IgD-negative memory B cell (primary cell): ENCODE measurements around the gene NINJ2. TPM values are rescaled to one million over a fixed set of nuclear protein-coding genes. Genes with fewer than 3 reads are reported as not detected.

Experiments used
- H3K27ac Mint-ChIP-seq, 3 donors: one replicate each; pipeline ENCODE4 v1.8.0; 2020 to 2022; ENCODE audit warnings: mild to moderate bottlenecking in 3 of 3, mixed read lengths in 3 of 3, moderate library complexity in 1 of 3
- H3K27me3 Mint-ChIP-seq: one replicate; pipeline ENCODE4 v1.8.0; 2021; ENCODE audit warnings: mixed read lengths
- H3K36me3 Mint-ChIP-seq: one replicate; pipeline ENCODE4 v1.8.0; 2020; ENCODE audit warnings: mild to moderate bottlenecking, mixed read lengths
- H3K4me1 Mint-ChIP-seq, 3 donors: one replicate each; pipeline ENCODE4 v1.8.0; 2020 to 2022; ENCODE audit warnings: mixed read lengths in 3 of 3, mild to moderate bottlenecking in 1 of 3
- H3K4me3 Mint-ChIP-seq, 4 donors: one replicate each; pipeline ENCODE4 v1.8.0; 2020 to 2022; ENCODE audit warnings: mild to moderate bottlenecking in 4 of 4, mixed read lengths in 4 of 4, moderate library complexity in 3 of 4
- H3K9me3 Mint-ChIP-seq, 3 donors: one replicate each; pipeline ENCODE4 v1.8.0; 2020 to 2021; ENCODE audit warnings: mixed read lengths in 3 of 3, mild to moderate bottlenecking in 1 of 3
- polyA plus RNA-seq: library from polyadenylated mRNA; unstranded; fragments of 300-500 nt; fragmentation: Illumina TruSeq; gene quantifications from one replicate; pipeline ENCODE4 v1.2.3, GENCODE V29; 2021

Gene NINJ2
- polyA plus RNA-seq, 1 donor from 2014 or later, result 15.8 TPM

DNA sequence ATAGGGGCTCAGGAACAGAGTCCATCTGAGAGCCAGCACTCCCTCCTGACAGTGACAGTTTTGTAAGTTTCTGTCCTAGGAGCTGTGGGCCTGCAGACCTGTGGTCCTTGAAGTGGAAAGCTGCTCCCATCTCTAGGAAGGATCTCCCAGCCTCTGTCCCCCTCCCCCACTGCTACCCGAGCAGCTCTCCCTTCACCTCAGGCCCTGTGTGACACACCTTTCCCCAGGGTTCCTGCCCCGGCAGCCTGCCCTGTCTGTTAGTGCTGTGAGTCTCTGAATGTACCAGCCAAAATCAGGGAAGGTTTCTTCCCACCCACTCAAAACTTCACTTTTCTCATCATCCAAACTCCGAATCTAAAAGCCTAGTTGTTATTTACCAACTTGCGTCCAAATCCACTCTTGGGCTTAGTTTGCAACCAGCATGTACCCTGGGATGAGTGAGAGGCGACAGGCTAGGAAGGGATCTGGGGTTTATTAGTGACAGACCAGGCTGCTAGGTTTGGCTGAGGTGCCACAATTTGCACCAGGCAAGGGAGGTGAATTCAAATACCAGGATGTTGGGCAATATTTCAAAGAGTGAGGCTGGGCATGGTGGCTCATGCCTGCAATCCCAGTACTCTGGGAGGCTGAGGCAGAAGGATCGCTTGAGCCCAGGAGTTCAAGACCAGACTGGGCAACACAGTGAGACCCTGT lies 39.9 kb downstream of the NINJ2 start:
- Mint-ChIP-seq H3K27ac (peak overlapping the region in 1 of 3 donors; percentile 80), H3K4me3 (no peak overlapping the region)

GRCh38 chr12:622416-622815 lies 40.8 kb downstream of the NINJ2 start:
- no peaks in the 10 kb centered on the region for H3K27me3 Mint-ChIP-seq
- H3K4me3 Mint-ChIP-seq, result peak overlapping the region in 1 of 4 donors; percentile 18
- peaks cover 2% of the 10 kb centered on the region for H3K36me3 Mint-ChIP-seq
- peak overlapping the region in 1 of 3 donors; percentile 80 for H3K27ac Mint-ChIP-seq
- H3K4me1 Mint-ChIP-seq, result peaks cover 1 to 15% (median 4%) of the 10 kb centered on the region in 3 donors
- H3K9me3 Mint-ChIP-seq, result no peaks in the 10 kb centered on the region

More for the DNA sequence above, 39.9 kb downstream of the NINJ2 start:
- H3K27me3 Mint-ChIP-seq, result no peaks in the 10 kb centered on the region
- peaks cover 5 to 16% (median 6%) of the 10 kb centered on the region in 3 donors for H3K4me1 Mint-ChIP-seq
- H3K36me3 Mint-ChIP-seq, result peaks cover 2% of the 10 kb centered on the region
- H3K9me3 Mint-ChIP-seq, result no peaks in the 10 kb centered on the region

GRCh38 chr12:619346-619745 lies 43.9 kb downstream of the NINJ2 start:
- Mint-ChIP-seq H3K36me3 (peaks cover 2% of the 10 kb centered on the region), H3K9me3 (no peaks in the 10 kb centered on the region), H3K27me3 (no peaks in the 10 kb centered on the region), H3K27ac (no peak overlapping the region), H3K4me1 (peaks cover 1 to 7% (median 4%) of the 10 kb centered on the region in 3 donors), H3K4me3 (no peak overlapping the region)

DNA sequence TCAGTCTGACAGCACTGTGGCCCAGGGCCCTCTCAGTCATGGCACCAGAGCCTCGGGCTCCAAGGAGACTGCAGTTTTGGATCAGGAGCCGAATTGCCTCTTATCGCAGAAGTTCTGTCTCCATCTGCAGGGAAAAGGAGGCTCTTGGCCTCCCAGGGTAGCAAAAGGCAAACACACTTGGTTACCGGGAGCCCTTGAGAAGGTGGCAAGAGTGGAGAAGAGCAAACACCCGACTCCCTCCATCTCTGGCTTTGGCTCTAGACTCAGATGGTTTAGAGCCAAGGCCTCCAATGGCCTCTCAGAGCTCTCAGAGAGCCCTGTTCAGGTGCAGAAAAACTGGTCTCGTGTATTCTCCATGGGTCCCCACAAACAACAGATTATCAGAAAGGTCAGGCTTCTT lies 44.6 kb downstream of the NINJ2 start:
- Mint-ChIP-seq H3K4me3 (no peak overlapping the region), H3K4me1 (peaks cover 4 to 6% (median 5%) of the 10 kb centered on the region in 3 donors), H3K27ac (no peak overlapping the region), H3K9me3 (no peaks in the 10 kb centered on the region), H3K36me3 (peaks cover 2% of the 10 kb centered on the region), H3K27me3 (no peaks in the 10 kb centered on the region)

- Mint-ChIP-seq H3K27ac (peak overlapping the region in 1 of 3 donors; percentile 43), H3K9me3 (no peaks in the 10 kb centered on the region), H3K36me3 (peaks cover under 1% of the 10 kb centered on the region), H3K4me3 (no peak overlapping the region), H3K4me1 (peaks cover 2 to 5% (median 3%) of the 10 kb centered on the region in 3 donors), H3K27me3 (no peaks in the 10 kb centered on the region)
These were observed 45.8 kb downstream of the NINJ2 start for GRCh38 chr12:617304-617915.

- no peaks in the 10 kb centered on the region for H3K36me3 Mint-ChIP-seq
- H3K27me3 Mint-ChIP-seq, result no peaks in the 10 kb centered on the region
- no peak overlapping the region for H3K27ac Mint-ChIP-seq
- H3K4me1 Mint-ChIP-seq, result peaks cover 5 to 9% (median 9%) of the 10 kb centered on the region in 3 donors
- H3K9me3 Mint-ChIP-seq, result no peaks in the 10 kb centered on the region
- no peak overlapping the region for H3K4me3 Mint-ChIP-seq
These were observed 47.6 kb downstream of the NINJ2 start for GRCh38 chr12:615620-616019.

DNA sequence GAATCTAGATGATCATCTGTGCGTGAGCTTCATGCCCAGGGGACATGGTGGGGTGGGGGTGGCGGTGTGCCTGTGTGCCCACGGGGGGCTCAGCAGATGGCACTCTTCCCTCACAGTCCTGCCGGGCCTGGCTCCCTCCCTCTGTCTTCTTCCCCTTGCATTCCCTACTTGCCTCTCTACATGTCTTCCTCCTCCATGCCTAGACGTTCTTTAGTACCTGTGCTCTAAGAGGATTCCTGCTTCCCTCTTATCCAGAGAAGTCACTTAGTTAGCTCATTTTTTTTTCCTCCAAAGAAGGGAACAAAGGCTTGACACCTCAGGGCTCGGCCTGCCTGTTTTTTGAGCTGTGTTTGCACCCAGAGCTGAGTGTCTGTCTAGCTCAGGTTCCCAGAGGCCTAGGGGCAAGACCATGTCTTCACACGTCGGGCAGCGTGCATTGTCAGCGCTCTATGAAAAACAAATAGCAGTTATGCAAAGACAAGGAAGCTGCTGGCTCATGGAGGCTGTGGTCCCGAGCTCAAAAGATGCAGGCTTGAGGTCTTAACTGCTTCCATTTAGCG lies 48.8 kb downstream of the NINJ2 start:
- H3K4me3 Mint-ChIP-seq, result no peak overlapping the region
- no peaks in the 10 kb centered on the region for H3K27me3 Mint-ChIP-seq
- no peaks in the 10 kb centered on the region for H3K36me3 Mint-ChIP-seq
- H3K9me3 Mint-ChIP-seq, result no peaks in the 10 kb centered on the region
- H3K4me1 Mint-ChIP-seq, result peaks cover 13 to 18% (median 16%) of the 10 kb centered on the region in 3 donors
- no peak overlapping the region for H3K27ac Mint-ChIP-seq

GRCh38 chr12:613996-614395 lies 49.2 kb downstream of the NINJ2 start:
- H3K36me3 Mint-ChIP-seq, result no peaks in the 10 kb centered on the region
- no peaks in the 10 kb centered on the region for H3K27me3 Mint-ChIP-seq
- peaks cover 13 to 18% (median 16%) of the 10 kb centered on the region in 3 donors for H3K4me1 Mint-ChIP-seq
- no peak overlapping the region for H3K27ac Mint-ChIP-seq
- no peaks in the 10 kb centered on the region for H3K9me3 Mint-ChIP-seq
- no peak overlapping the region for H3K4me3 Mint-ChIP-seq

DNA sequence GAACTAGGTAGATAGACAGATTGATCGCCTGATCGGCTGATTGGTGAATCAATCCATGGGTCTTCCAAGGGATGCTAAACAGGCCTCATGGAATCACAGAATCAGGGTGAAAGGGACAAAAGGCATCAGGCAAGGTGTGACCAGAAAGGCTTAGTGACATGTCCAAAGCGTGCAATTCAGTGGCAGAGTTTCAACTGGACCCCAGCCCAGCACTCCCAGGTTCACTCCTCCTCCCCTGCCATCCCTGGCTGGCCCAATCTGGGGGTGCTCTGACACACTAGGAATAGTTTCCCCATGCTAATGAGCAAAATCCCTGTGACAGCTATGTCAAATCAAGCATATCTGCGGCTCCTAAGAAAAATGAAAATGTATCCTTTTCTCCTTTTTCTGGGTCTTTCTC lies 50.4 kb downstream of the NINJ2 start:
- Mint-ChIP-seq H3K36me3 (no peaks in the 10 kb centered on the region), H3K4me1 (peaks cover 13 to 18% (median 16%) of the 10 kb centered on the region in 3 donors), H3K4me3 (no peak overlapping the region), H3K27ac (no peak overlapping the region), H3K27me3 (no peaks in the 10 kb centered on the region), H3K9me3 (no peaks in the 10 kb centered on the region)

GRCh38 chr12:612293-612692 lies 51.0 kb downstream of the NINJ2 start:
- no peaks in the 10 kb centered on the region for H3K27me3 Mint-ChIP-seq
- H3K27ac Mint-ChIP-seq, result no peak overlapping the region
- peaks cover under 1% of the 10 kb centered on the region for H3K36me3 Mint-ChIP-seq
- peaks cover 13 to 18% (median 16%) of the 10 kb centered on the region in 3 donors for H3K4me1 Mint-ChIP-seq
- H3K4me3 Mint-ChIP-seq, result no peak overlapping the region
- no peaks in the 10 kb centered on the region for H3K9me3 Mint-ChIP-seq

DNA sequence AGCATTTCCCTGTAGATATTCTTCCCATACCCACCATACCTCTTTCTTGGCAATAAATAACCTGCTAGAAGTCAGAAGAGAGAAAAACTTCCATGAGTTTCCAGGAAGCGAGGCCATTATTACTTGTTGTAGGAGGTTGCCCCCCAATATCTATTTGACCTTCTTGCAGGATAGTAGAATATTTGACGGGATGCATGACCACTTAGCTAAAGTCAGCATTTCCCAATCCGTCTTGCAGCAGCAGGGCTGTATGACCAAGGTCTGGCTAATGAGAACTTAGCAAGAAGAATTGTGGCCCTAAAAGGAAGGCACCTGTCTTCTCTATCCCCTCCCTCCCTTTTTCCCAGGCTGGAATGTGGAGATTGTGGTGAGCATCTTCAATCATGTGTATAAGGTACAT lies 51.5 kb downstream of the NINJ2 start:
- H3K27ac Mint-ChIP-seq, result no peak overlapping the region
- H3K9me3 Mint-ChIP-seq, result no peaks in the 10 kb centered on the region

DNA sequence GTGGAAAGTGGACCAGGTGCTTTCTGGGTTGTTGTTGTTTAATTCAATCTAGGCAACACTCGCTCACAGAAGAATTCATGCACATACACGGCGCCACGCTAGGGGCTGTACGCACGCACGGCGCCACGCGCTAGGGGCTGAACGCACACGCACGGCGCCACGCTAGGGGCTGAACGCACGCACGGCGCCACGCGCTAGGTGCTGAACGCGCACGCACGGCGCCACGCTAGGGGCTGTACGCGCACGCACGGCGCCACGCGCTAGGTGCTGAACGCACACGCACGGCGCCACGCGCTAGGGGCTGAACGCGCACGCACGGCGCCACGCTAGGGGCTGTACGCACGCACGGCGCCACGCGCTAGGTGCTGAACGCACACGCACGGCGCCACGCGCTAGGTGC lies 54.3 kb downstream of the NINJ2 start:
- H3K36me3 Mint-ChIP-seq, result peaks cover 4% of the 10 kb centered on the region
- no peaks in the 10 kb centered on the region for H3K9me3 Mint-ChIP-seq
- H3K27ac Mint-ChIP-seq, result no peak overlapping the region
- peaks cover 13 to 14% (median 13%) of the 10 kb centered on the region in 3 donors for H3K4me1 Mint-ChIP-seq
- H3K4me3 Mint-ChIP-seq, result no peak overlapping the region
- H3K27me3 Mint-ChIP-seq, result no peaks in the 10 kb centered on the region

More for the DNA sequence above, 51.5 kb downstream of the NINJ2 start:
- Mint-ChIP-seq H3K4me3 (no peak overlapping the region), H3K4me1 (peaks cover 13 to 18% (median 16%) of the 10 kb centered on the region in 3 donors), H3K27me3 (no peaks in the 10 kb centered on the region), H3K36me3 (peaks cover 3% of the 10 kb centered on the region)

GRCh38 chr12:608413-608812 lies 54.8 kb downstream of the NINJ2 start:
- Mint-ChIP-seq H3K27me3 (no peaks in the 10 kb centered on the region), H3K36me3 (peaks cover 5% of the 10 kb centered on the region), H3K9me3 (no peaks in the 10 kb centered on the region), H3K4me1 (peaks cover 13 to 14% (median 13%) of the 10 kb centered on the region in 3 donors), H3K27ac (no peak overlapping the region), H3K4me3 (no peak overlapping the region)

GRCh38 chr12:607541-608001 lies 55.7 kb downstream of the NINJ2 start:
- Mint-ChIP-seq H3K9me3 (no peaks in the 10 kb centered on the region), H3K27ac (no peak overlapping the region), H3K36me3 (peaks cover 7% of the 10 kb centered on the region), H3K4me1 (peaks cover 13 to 14% (median 13%) of the 10 kb centered on the region in 3 donors), H3K4me3 (no peak overlapping the region), H3K27me3 (no peaks in the 10 kb centered on the region)

- peaks cover 7% of the 10 kb centered on the region for H3K36me3 Mint-ChIP-seq
- no peak overlapping the region for H3K4me3 Mint-ChIP-seq
- peaks cover 1 to 3% (median 2%) of the 10 kb centered on the region in 3 donors for H3K4me1 Mint-ChIP-seq
- H3K27ac Mint-ChIP-seq, result no peak overlapping the region
- no peaks in the 10 kb centered on the region for H3K27me3 Mint-ChIP-seq
- no peaks in the 10 kb centered on the region for H3K9me3 Mint-ChIP-seq
These were observed 58.3 kb downstream of the NINJ2 start for GRCh38 chr12:604956-605355.
